H1 (cell line): ENCODE measurements around the gene CST1. TPM values are rescaled to one million over a fixed set of nuclear protein-coding genes. Genes with fewer than 3 reads are reported as not detected.
"Not testable (repeated sequence)": the region's sequence is repeated elsewhere in the genome, so short reads cannot be mapped to it uniquely, and the experiment has no call there.

Experiments
- CTCF ChIA-PET: fragments of 300-600 bp; sonication (Branson Sonifier 250); formaldehyde crosslinking; loops from one replicate; lab custom pipeline; 2021; ENCODE audit not compliant: partially characterized antibody; lab: Charles Lee
- POLR2A ChIA-PET: fragments of 300-600 bp; sonication (Branson Sonifier 250); formaldehyde crosslinking; loops from one replicate; lab custom pipeline; 2021; ENCODE audit warnings: inconsistent platforms; ENCODE audit not compliant: partially characterized antibody; lab: Charles Lee
- DNase-seq, 2 experiments: peaks; one replicate each; pipeline versions ENCODE4 v3.0.0 to v3.0.0-alpha.2; 2010 to 2022; ENCODE audit warnings: low spot score in 2 of 2, low read depth in 1 of 2, mixed read lengths in 1 of 2
- FAIRE-seq: peaks from 2 replicates; lab custom pipeline; 2011; peaks lifted over from hg19 to GRCh38; lab: Jason Lieb, UNC
- H2AFZ ChIP-seq: 2 replicates; pipeline ENCODE4 v1.8.1; 2012; ENCODE audit warnings: low read length, inconsistent platforms
- H2AK5ac ChIP-seq: 2 replicates; pipeline ENCODE4 v1.6.1; 2013; ENCODE audit warnings: low read depth, low read length
- H2BK120ac ChIP-seq: replicated peaks from 2 replicates; pipeline ENCODE3; 2013; ENCODE audit warnings: low read depth, low read length, inconsistent platforms
- H2BK12ac ChIP-seq: 2 replicates; pipeline ENCODE4 v1.6.1; 2013; ENCODE audit warnings: low read depth, low read length
- H2BK15ac ChIP-seq: 2 replicates; pipeline ENCODE4 v1.6.1; 2013; ENCODE audit warnings: low read length
- H2BK20ac ChIP-seq: 2 replicates; pipeline ENCODE4 v1.6.1; 2013; ENCODE audit warnings: low read length
- H2BK5ac ChIP-seq: 2 replicates; pipeline ENCODE4 v1.6.1; 2013; ENCODE audit warnings: low read depth, low read length
- H3K14ac ChIP-seq: 2 replicates; pipeline ENCODE4 v1.6.1; 2013; ENCODE audit warnings: inconsistent platforms; ENCODE audit not compliant: insufficient read length
- H3K18ac ChIP-seq: 2 replicates; pipeline ENCODE4 v1.6.1; 2013; ENCODE audit warnings: low read length; ENCODE audit errors: extremely low read depth
- H3K23ac ChIP-seq: 2 replicates; pipeline ENCODE4 v1.6.1; 2013; ENCODE audit warnings: inconsistent platforms; ENCODE audit not compliant: insufficient read length
- H3K23me2 ChIP-seq: 2 replicates; pipeline ENCODE4 v1.6.1; 2013; ENCODE audit warnings: low read depth, low read length
- H3K27ac ChIP-seq: 2 replicates; pipeline ENCODE4 v1.6.1; 2011; ENCODE audit warnings: low read depth, low read length, inconsistent platforms
- H3K27me3 ChIP-seq, 4 experiments: replicated peaks in 1 of 4; 1 replicate in 1 of 4; 2 replicates in 3 of 4; pipeline versions ENCODE4 v1.6.1 to v1.8.1; 2011 to 2013; ENCODE audit warnings: low read length in 3 of 4, mild to moderate bottlenecking in 3 of 4, inconsistent platforms in 2 of 4, mixed read lengths in 2 of 4, moderate library complexity in 1 of 4; ENCODE audit not compliant: control insufficient read depth in 3 of 4, insufficient read depth in 3 of 4; ENCODE audit errors: extremely low read depth in 1 of 4
- H3K36me3 ChIP-seq, 4 experiments: 2 replicates each; pipeline versions ENCODE4 v1.6.1 to v1.8.1; 2011 to 2013; ENCODE audit warnings: mild to moderate bottlenecking in 4 of 4, low read length in 3 of 4, moderate library complexity in 2 of 4, control low read depth in 1 of 4, inconsistent platforms in 1 of 4; ENCODE audit not compliant: insufficient read depth in 4 of 4, control insufficient read depth in 2 of 4
- H3K4ac ChIP-seq: replicated peaks from 2 replicates; pipeline ENCODE3; 2013; ENCODE audit warnings: low read length, low read depth, mixed read lengths, inconsistent platforms; ENCODE audit not compliant: insufficient read length
- H3K4me1 ChIP-seq, 4 experiments: replicated peaks in 1 of 4; 1 replicate in 1 of 4; 2 replicates in 3 of 4; pipeline versions ENCODE4 v1.6.1 to v1.8.1; 2011 to 2013; ENCODE audit warnings: low read length in 3 of 4, inconsistent platforms in 2 of 4, mixed read lengths in 1 of 4; ENCODE audit not compliant: insufficient read depth in 4 of 4, control insufficient read depth in 3 of 4
- H3K4me2 ChIP-seq, 2 experiments: 2 replicates each; pipeline versions ENCODE4 v1.6.1 to v1.8.1; 2011 to 2013; ENCODE audit warnings: low read depth in 2 of 2, low read length in 2 of 2, control low read depth in 1 of 2, inconsistent platforms in 1 of 2, mild to moderate bottlenecking in 1 of 2; ENCODE audit not compliant: insufficient read depth in 1 of 2
- H3K4me3 ChIP-seq, 4 experiments: fragments of 200-600, 300-600 bp in 1 of 4; sonication (generic), shearing (Covaris generic), sonication (Bioruptor Twin) in 1 of 4; 2 replicates each; pipeline versions ENCODE4 v1.5.1 to v1.8.1; 2011 to 2016; ENCODE audit warnings: low read length in 4 of 4, low read depth in 3 of 4, control low read depth in 2 of 4, inconsistent platforms in 2 of 4, mild to moderate bottlenecking in 2 of 4, mixed read lengths in 1 of 4, moderate library complexity in 1 of 4; ENCODE audit not compliant: insufficient read depth in 2 of 4; ENCODE audit errors: extremely low read depth in 1 of 4
- H3K56ac ChIP-seq: replicated peaks from 2 replicates; pipeline ENCODE3; 2013; ENCODE audit warnings: low read depth, mild to moderate bottlenecking, mixed read lengths, low read length, inconsistent platforms; ENCODE audit not compliant: insufficient read length
- H3K79me1 ChIP-seq: 2 replicates; pipeline ENCODE4 v1.6.1; 2013; ENCODE audit warnings: low read depth, low read length, control low read depth
- H3K79me2 ChIP-seq, 2 experiments: 2 replicates each; pipeline versions ENCODE4 v1.6.1 to v1.8.1; 2012 to 2013; ENCODE audit warnings: low read length in 2 of 2, mild to moderate bottlenecking in 2 of 2, inconsistent platforms in 1 of 2; ENCODE audit not compliant: insufficient read depth in 2 of 2, control insufficient read depth in 1 of 2
- H3K9ac ChIP-seq, 4 experiments: replicated peaks in 1 of 4; 1 replicate in 1 of 4; 2 replicates in 3 of 4; pipeline versions ENCODE4 v1.6.1 to v1.8.1; 2011 to 2013; ENCODE audit warnings: low read depth in 3 of 4, low read length in 3 of 4, control low read depth in 2 of 4, mild to moderate bottlenecking in 2 of 4, moderate library complexity in 2 of 4, inconsistent platforms in 1 of 4; ENCODE audit errors: extremely low read depth in 1 of 4
- H3K9me3 ChIP-seq, 2 experiments: 2 replicates each; pipeline versions ENCODE4 v1.6.1 to v1.8.1; 2012 to 2013; ENCODE audit warnings: mild to moderate bottlenecking in 2 of 2, moderate library complexity in 2 of 2, control low read depth in 1 of 2, inconsistent platforms in 1 of 2, low read depth in 1 of 2, low read length in 1 of 2, mixed read lengths in 1 of 2; ENCODE audit not compliant: insufficient read depth in 2 of 2
- H4K20me1 ChIP-seq, 2 experiments: replicated peaks in 1 of 2; 2 replicates each; pipeline versions ENCODE3 to v1.8.1; 2011 to 2013; ENCODE audit warnings: inconsistent platforms in 2 of 2, low read length in 2 of 2, mild to moderate bottlenecking in 1 of 2; ENCODE audit not compliant: insufficient read depth in 2 of 2, control insufficient read depth in 1 of 2
- H4K5ac ChIP-seq: 2 replicates; pipeline ENCODE4 v1.6.1; 2013; ENCODE audit warnings: low read length, low read depth, mixed read lengths, inconsistent platforms; ENCODE audit not compliant: insufficient read length
- H4K8ac ChIP-seq: 2 replicates; pipeline ENCODE4 v1.8.0; 2013; ENCODE audit warnings: mild to moderate bottlenecking, moderate library complexity, low read length, inconsistent platforms; ENCODE audit not compliant: insufficient read depth; ENCODE audit errors: extremely low read depth
- H4K91ac ChIP-seq: replicated peaks from 2 replicates; pipeline ENCODE3; 2013; ENCODE audit warnings: low read length, mixed read lengths, inconsistent platforms; ENCODE audit not compliant: insufficient read length
- WGBS, 2 experiments: shearing (Covaris generic) in 1 of 2; methylation state at CpG; one replicate each; pipeline versions ENCODE4 v1.1.6 to v1.1.7; 2013 to 2015; ENCODE audit warnings: low lambda C conversion rate in 2 of 2, mixed read lengths in 2 of 2, inconsistent platforms in 1 of 2, low coverage in 1 of 2, missing lambda C conversion rate in 1 of 2; ENCODE audit not compliant: insufficient replicate concordance in 2 of 2, insufficient coverage in 1 of 2, insufficient read length in 1 of 2; ENCODE audit errors: extremely low coverage in 1 of 2, missing lambda C conversion rate in 1 of 2; 5-methylcytosine and 5-hydroxymethylcytosine counted together
- long read RNA-seq, 2 experiments: library from RNA in 1 of 2; library from capped mRNA in 1 of 2; stranded (forward); transcript quantifications; one replicate each; pipeline ENCODE4 v2.0.0, GENCODE V29; 2021; ENCODE audit warnings: inconsistent platforms in 1 of 2
- polyA minus RNA-seq, 3 experiments: library from RNA; depleted of rRNA, polyadenylated mRNA; stranded (reverse); fragments of >200 nt; gene quantifications; 1 replicate in 2 of 3; 2 replicates in 1 of 3; pipeline ENCODE4 v1.2.3, GENCODE V29; 2011
- polyA plus RNA-seq, 7 experiments: library from polyadenylated mRNA; depleted of rRNA in 3 of 7; stranded (reverse) in 5 of 7; unstranded in 2 of 7; fragments of >200 nt in 5 of 7; fragments of 200-250 nt in 2 of 7; gene quantifications; 1 replicate in 5 of 7; 2 replicates in 1 of 7; 4 replicates in 1 of 7; pipeline versions ENCODE4 v1.2.1 to v1.2.3, GENCODE V29; 2011 to 2013; ENCODE audit warnings: missing spikeins in 2 of 7, mixed read lengths in 2 of 7
- total RNA-seq: library from RNA; stranded (reverse); fragmentation: NEBNext Ultra II Directional; extraction: Animal tissue kit (Norgen Biotek cat#: 25700); gene quantifications from 2 replicates; pipeline ENCODE4 v1.2.1, GENCODE V29; 2021

Gene CST1
- total RNA-seq (2.9 and 5.4 TPM in 2 replicates), polyA plus RNA-seq (2011; rRNA removed) (2.3 TPM in 2 replicates), polyA minus RNA-seq (2011; rRNA and poly(A)+ RNA removed) (0.63 and 0.78 TPM in 2 replicates)
- polyA plus RNA-seq (2011; cell fraction: cytosol; rRNA removed): 1.3 TPM
- polyA plus RNA-seq (2011; cell fraction: nucleus; rRNA removed): 1.8 TPM
- 5.8 to 20.4 TPM (median 10.6 TPM) in 4 replicates for polyA plus RNA-seq (2012, experiment 1 of 2)
- 30.5 TPM for polyA plus RNA-seq (2012, experiment 2 of 2)
- polyA plus RNA-seq (2013, experiment 1 of 2): 5.8 TPM
- 6.1 TPM for polyA plus RNA-seq (2013, experiment 2 of 2)
- not detected for polyA minus RNA-seq (2011; cell fraction: cytosol; rRNA and poly(A)+ RNA removed)
- polyA minus RNA-seq (2011; cell fraction: nucleus; rRNA and poly(A)+ RNA removed): not detected
- long read RNA-seq, experiment 1, partial matches to known transcripts: 0 of 2 reads
- long read RNA-seq, experiment 1, other reads (novel, unspliced or antisense): 0 of 2 reads
- long read RNA-seq, experiment 2: 0 reads

DNA sequence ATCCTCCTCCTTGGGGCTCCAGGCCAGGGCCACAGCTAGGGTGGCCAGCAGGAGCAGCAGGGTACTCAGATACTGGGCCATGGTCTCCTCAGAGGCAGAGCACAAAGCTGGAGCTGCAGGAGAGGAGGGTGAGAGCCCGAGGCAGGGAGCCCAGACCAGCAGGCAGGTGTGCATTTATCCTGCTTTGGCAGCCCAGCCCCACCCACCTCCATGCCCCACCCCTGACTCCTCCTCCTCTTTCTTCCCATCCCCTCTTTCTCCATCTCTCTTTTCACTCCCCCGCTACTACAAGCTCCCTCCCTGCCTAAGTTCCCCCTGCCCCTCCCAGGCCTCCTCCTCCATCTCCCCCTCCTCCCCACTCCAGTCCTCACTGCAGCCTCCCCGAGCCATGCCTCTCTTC lies at the start of gene CST1:
TSS of gene CST1 (minus strand) at position 150 of the 400 bp plus-strand sequence. CDS start at position 81, 69 bp downstream.
- H3K23ac ChIP-seq, H3K4me3 ChIP-seq, H3K4me1 ChIP-seq, DNase-seq, POLR2A ChIA-PET, H3K4me2 ChIP-seq, H2BK12ac ChIP-seq, H3K56ac ChIP-seq, H4K5ac ChIP-seq, H4K8ac ChIP-seq, H2BK20ac ChIP-seq, H3K9me3 ChIP-seq, H4K91ac ChIP-seq, H2AFZ ChIP-seq, H2BK15ac ChIP-seq, H3K23me2 ChIP-seq, H3K9ac ChIP-seq, H3K79me2 ChIP-seq, H4K20me1 ChIP-seq, H2BK120ac ChIP-seq, H3K4ac ChIP-seq, H3K18ac ChIP-seq, H3K79me1 ChIP-seq, H3K36me3 ChIP-seq, FAIRE-seq, H3K27ac ChIP-seq, H2AK5ac ChIP-seq, H2BK5ac ChIP-seq, H3K14ac ChIP-seq: not testable (repeated sequence)
- peaks cover 18 to 32% (median 31%) of the 10 kb centered on the region in 4 experiments for H3K27me3 ChIP-seq
- WGBS, 2 experiments: no CpG with 5 or more reads among the region's 3 CpGs
- CTCF ChIA-PET: interaction anchor here (1.5 to 1.9 kb wide), 2 partner anchors 10 to 31 kb away, joined by 5 to 6 read pairs; no protein-coding TSS in a partner anchor
